HepG2 (cell line): ENCODE measurements around the gene SAMD14. TPM values are rescaled to one million over a fixed set of nuclear protein-coding genes. Genes with fewer than 3 reads are reported as not detected.

Source experiments
- ATAD3A ChIP-seq: sonication (generic); formaldehyde crosslinking; IDR thresholded peaks from 2 replicates; pipeline ENCODE4 v1.4.0; 2020; ENCODE audit warnings: missing genetic modification reagents
- ATF7 ChIP-seq, 2 experiments: fragments of 450-650 bp in 1 of 2; sonication (generic) in 1 of 2; formaldehyde crosslinking in 1 of 2; IDR thresholded peaks; 2 replicates each; pipeline versions ENCODE4 v1.4.0 to v1.6.1; 2016 to 2020; ENCODE audit warnings: antibody characterized with exemption in 1 of 2, mild to moderate bottlenecking in 1 of 2, missing genetic modification reagents in 1 of 2
- ELF3 ChIP-seq: IDR thresholded peaks from 2 replicates; pipeline ENCODE4 v1.6.1; 2016; ENCODE audit warnings: missing genetic modification reagents, missing compliant biosample characterization
- ETV5 ChIP-seq: IDR thresholded peaks from 2 replicates; pipeline ENCODE4 v1.6.1; 2018; ENCODE audit warnings: missing biosample characterization, missing genetic modification reagents, inconsistent platforms, borderline replicate concordance
- GATA4 ChIP-seq: sonication (generic); IDR thresholded peaks from 2 replicates; pipeline ENCODE4 v1.6.1; 2016; ENCODE audit warnings: antibody characterized with exemption, low read depth, borderline replicate concordance
- KLF11 ChIP-seq: IDR thresholded peaks from 2 replicates; pipeline ENCODE4 v1.6.1; 2016; ENCODE audit warnings: missing compliant biosample characterization
- KLF12 ChIP-seq: sonication (generic); formaldehyde crosslinking; IDR thresholded peaks from 2 replicates; pipeline ENCODE4 v1.4.0; 2020; ENCODE audit warnings: missing genetic modification reagents, borderline replicate concordance
- MTA3 ChIP-seq: sonication (generic); formaldehyde crosslinking; IDR thresholded peaks from 2 replicates; pipeline ENCODE4 v1.4.0; 2020; ENCODE audit warnings: missing genetic modification reagents
- MTF2 ChIP-seq: sonication (generic); formaldehyde crosslinking; IDR thresholded peaks from 2 replicates; pipeline ENCODE4 v1.5.0; 2020; ENCODE audit warnings: missing genetic modification reagents, borderline replicate concordance
- NBN ChIP-seq: fragments of 450-650 bp; conservative IDR thresholded peaks from 2 replicates; pipeline ENCODE4 v1.6.1; 2017
- NFIC ChIP-seq: IDR thresholded peaks from 2 replicates; pipeline ENCODE4 v1.6.1; 2012; ENCODE audit warnings: mild to moderate bottlenecking, low read length, inconsistent platforms
- PPARG ChIP-seq: conservative IDR thresholded peaks from 2 replicates; pipeline ENCODE4 v1.6.1; 2016; ENCODE audit warnings: missing biosample characterization, missing genetic modification reagents
- SMARCC2 ChIP-seq: fragments of 450-650 bp; IDR thresholded peaks from 2 replicates; pipeline ENCODE4 v1.6.1; 2017; ENCODE audit warnings: antibody characterized with exemption, mild to moderate bottlenecking
- SP4 ChIP-seq: sonication (generic); formaldehyde crosslinking; IDR thresholded peaks from 2 replicates; pipeline ENCODE4 v1.8.1; 2023; ENCODE audit warnings: mild to moderate bottlenecking, missing genetic modification reagents
- STAG1 ChIP-seq: sonication (generic); formaldehyde crosslinking; IDR thresholded peaks from 2 replicates; pipeline ENCODE4 v1.4.0; 2020; ENCODE audit warnings: missing genetic modification reagents
- TMF1 ChIP-seq: sonication (generic); formaldehyde crosslinking; IDR thresholded peaks from 2 replicates; pipeline ENCODE4 v1.8.1; 2022; ENCODE audit warnings: low read depth, missing genetic modification reagents
- TRIM24 ChIP-seq: sonication (generic); formaldehyde crosslinking; IDR thresholded peaks from 2 replicates; pipeline ENCODE4 v1.8.0; 2022; ENCODE audit warnings: mild to moderate bottlenecking, missing genetic modification reagents
- ZKSCAN5 ChIP-seq: sonication (generic); formaldehyde crosslinking; IDR thresholded peaks from 2 replicates; pipeline ENCODE4 v1.5.1; 2020; ENCODE audit warnings: mild to moderate bottlenecking, missing genetic modification reagents
- ZNF17 ChIP-seq: sonication (generic); formaldehyde crosslinking; IDR thresholded peaks from 2 replicates; pipeline ENCODE4 v1.5.0; 2020; ENCODE audit warnings: mild to moderate bottlenecking, missing genetic modification reagents
- ZNF333 ChIP-seq: sonication (generic); formaldehyde crosslinking; IDR thresholded peaks from 2 replicates; pipeline ENCODE4 v1.4.0; 2020; ENCODE audit warnings: mild to moderate bottlenecking, missing genetic modification reagents, borderline replicate concordance
- ZNF382 ChIP-seq: sonication (generic); formaldehyde crosslinking; IDR thresholded peaks from 2 replicates; pipeline ENCODE4 v1.5.0; 2020; ENCODE audit warnings: missing genetic modification reagents, mild to moderate bottlenecking, borderline replicate concordance
- ZNF564 ChIP-seq: sonication (generic); formaldehyde crosslinking; IDR thresholded peaks from 2 replicates; pipeline ENCODE4 v1.8.1; 2023; ENCODE audit warnings: mild to moderate bottlenecking, missing genetic modification reagents
- ZNF607 ChIP-seq: sonication (generic); formaldehyde crosslinking; IDR thresholded peaks from 2 replicates; pipeline ENCODE4 v1.5.1; 2020; ENCODE audit warnings: missing genetic modification reagents, mild to moderate bottlenecking, borderline replicate concordance
- ZNF619 ChIP-seq: sonication (generic); formaldehyde crosslinking; IDR thresholded peaks from 2 replicates; pipeline ENCODE4 v1.4.0; 2020; ENCODE audit warnings: mild to moderate bottlenecking, missing genetic modification reagents
- ZNF672 ChIP-seq: sonication (generic); formaldehyde crosslinking; IDR thresholded peaks from 2 replicates; pipeline ENCODE4 v1.8.1; 2022; ENCODE audit warnings: missing genetic modification reagents
- ZSCAN29 ChIP-seq: sonication (generic); formaldehyde crosslinking; conservative IDR thresholded peaks from 2 replicates; pipeline ENCODE4 v1.4.0; 2020; ENCODE audit warnings: mild to moderate bottlenecking, missing genetic modification reagents
- polyA plus RNA-seq, 8 experiments: library from polyadenylated mRNA; depleted of rRNA in 3 of 8; stranded (reverse) in 7 of 8; unstranded in 1 of 8; fragments of >200 nt; fragmentation: Illumina TruSeq in 4 of 8; extraction: Trizol in 4 of 8; gene quantifications; 2 replicates each; pipeline versions ENCODE4 v1.2.1 to v1.2.3, GENCODE V29; 2011 to 2016; ENCODE audit warnings: low read depth in 4 of 8, missing spikeins in 1 of 8, mixed read lengths in 1 of 8; ENCODE audit not compliant: insufficient read depth in 1 of 8
- total RNA-seq, 5 experiments: library from RNA; depleted of rRNA; stranded (reverse); fragments of >200 nt; fragmentation: Illumina TruSeq; extraction: Trizol; gene quantifications; 2 replicates each; pipeline ENCODE4 v1.2.3, GENCODE V29; 2016; ENCODE audit warnings: low read depth in 1 of 5
- TF ChIP-seq, protein P1 (sequence below): sonication (generic); formaldehyde crosslinking; IDR thresholded peaks from 2 replicates; pipeline ENCODE4 v1.4.0; 2020; ENCODE audit warnings: missing genetic modification reagents
- TF ChIP-seq, protein P2 (sequence below): sonication (generic); formaldehyde crosslinking; IDR thresholded peaks from 2 replicates; pipeline ENCODE4 v1.5.1; 2020; ENCODE audit warnings: mild to moderate bottlenecking, missing genetic modification reagents

The SAMD14 gene
- total and polyA plus RNA-seq, 2 of the 13 experiments (the other 11 are each of a cell fraction or from before 2014, with no cell fraction given): 0.07 to 0.22 TPM

DNA sequence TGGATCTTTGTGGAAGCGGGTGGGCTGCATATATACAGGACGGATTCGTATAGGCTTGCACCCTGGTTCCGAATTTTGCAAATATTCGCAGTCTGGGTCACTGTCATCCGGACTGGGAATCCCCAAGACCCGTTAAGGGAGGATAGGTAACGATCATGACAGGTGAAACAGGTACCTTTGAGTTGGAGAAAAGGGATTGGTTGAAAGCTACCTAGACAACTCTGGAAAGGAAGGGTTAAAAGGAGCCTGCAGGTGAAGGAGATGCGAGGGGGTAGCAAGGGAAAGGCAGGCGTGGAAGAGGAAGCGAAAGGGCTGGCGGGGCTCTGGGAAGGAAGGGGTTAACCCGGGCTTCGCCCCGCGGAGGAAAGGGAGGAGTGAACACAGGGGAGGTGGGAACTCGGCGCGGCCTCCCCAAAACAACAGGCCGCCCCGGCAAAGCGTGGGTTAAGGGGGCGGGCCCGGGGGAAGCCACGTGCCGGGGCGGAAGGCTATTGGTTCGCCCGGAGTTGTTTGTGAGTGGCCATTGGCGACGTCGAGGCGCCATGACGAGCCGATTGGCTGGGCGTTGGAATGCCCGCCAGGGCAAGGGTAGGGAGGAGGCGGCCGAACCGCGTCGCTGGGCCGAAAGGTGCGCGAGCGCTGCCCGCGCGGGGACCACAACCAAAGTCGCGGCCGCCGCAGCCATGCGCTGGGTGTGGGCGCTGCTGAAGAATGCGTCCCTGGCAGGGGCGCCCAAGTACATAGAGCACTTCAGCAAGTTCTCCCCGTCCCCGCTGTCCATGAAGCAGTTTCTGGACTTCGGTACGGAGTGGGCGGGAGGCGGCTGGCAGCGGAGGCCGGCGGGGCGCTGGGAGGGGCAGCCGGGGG lies 35.0 kb downstream of the SAMD14 start, which contains the start of gene PDK2 (continued):
- peak; percentile 23; the same call in 1 of the 2 replicates for TF ChIP-seq ZNF619 (CRISPR knock-in tag)
- TF ChIP-seq SP4 (CRISPR knock-in tag): peak; percentile 98
- TF ChIP-seq KLF11: peak; percentile 92
- no peak for TF ChIP-seq STAG1 (CRISPR knock-in tag)
- TF ChIP-seq, protein P1, sequence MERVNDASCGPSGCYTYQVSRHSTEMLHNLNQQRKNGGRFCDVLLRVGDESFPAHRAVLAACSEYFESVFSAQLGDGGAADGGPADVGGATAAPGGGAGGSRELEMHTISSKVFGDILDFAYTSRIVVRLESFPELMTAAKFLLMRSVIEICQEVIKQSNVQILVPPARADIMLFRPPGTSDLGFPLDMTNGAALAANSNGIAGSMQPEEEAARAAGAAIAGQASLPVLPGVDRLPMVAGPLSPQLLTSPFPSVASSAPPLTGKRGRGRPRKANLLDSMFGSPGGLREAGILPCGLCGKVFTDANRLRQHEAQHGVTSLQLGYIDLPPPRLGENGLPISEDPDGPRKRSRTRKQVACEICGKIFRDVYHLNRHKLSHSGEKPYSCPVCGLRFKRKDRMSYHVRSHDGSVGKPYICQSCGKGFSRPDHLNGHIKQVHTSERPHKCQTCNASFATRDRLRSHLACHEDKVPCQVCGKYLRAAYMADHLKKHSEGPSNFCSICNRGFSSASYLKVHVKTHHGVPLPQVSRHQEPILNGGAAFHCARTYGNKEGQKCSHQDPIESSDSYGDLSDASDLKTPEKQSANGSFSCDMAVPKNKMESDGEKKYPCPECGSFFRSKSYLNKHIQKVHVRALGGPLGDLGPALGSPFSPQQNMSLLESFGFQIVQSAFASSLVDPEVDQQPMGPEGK (CRISPR knock-in tag): peak; percentile 65
- no peak for TF ChIP-seq NBN
- TF ChIP-seq ZNF607 (CRISPR knock-in tag): peak; percentile 95
- TF ChIP-seq ZNF382 (CRISPR knock-in tag): no peak
- TF ChIP-seq ZNF17 (CRISPR knock-in tag): no peak
- TF ChIP-seq KLF12 (CRISPR knock-in tag): no peak
- peak; percentile 67; the same call in 1 of the 2 replicates for TF ChIP-seq ELF3 (CRISPR knock-in tag)
- TF ChIP-seq MTF2 (CRISPR knock-in tag): peak; percentile 91; the same call in 1 of the 2 replicates
- TF ChIP-seq GATA4: no peak
- no peak; the same call in 1 of the 2 replicates for TF ChIP-seq ETV5 (CRISPR knock-in tag)
- peak; percentile 81 for TF ChIP-seq PPARG (CRISPR knock-in tag)
- TF ChIP-seq ZNF564 (CRISPR knock-in tag): peak; percentile 79; the same call in 1 of the 2 replicates
- TF ChIP-seq ATF7 (IDR thresholded peaks at IDR 0.05): no peak
- TF ChIP-seq ATF7 (CRISPR knock-in tag; IDR thresholded peaks at IDR 0.05): no peak
- no peak; the same call in 1 of the 2 replicates for TF ChIP-seq ZNF333 (CRISPR knock-in tag)
- TF ChIP-seq MTA3: no peak
- TF ChIP-seq, protein P2, sequence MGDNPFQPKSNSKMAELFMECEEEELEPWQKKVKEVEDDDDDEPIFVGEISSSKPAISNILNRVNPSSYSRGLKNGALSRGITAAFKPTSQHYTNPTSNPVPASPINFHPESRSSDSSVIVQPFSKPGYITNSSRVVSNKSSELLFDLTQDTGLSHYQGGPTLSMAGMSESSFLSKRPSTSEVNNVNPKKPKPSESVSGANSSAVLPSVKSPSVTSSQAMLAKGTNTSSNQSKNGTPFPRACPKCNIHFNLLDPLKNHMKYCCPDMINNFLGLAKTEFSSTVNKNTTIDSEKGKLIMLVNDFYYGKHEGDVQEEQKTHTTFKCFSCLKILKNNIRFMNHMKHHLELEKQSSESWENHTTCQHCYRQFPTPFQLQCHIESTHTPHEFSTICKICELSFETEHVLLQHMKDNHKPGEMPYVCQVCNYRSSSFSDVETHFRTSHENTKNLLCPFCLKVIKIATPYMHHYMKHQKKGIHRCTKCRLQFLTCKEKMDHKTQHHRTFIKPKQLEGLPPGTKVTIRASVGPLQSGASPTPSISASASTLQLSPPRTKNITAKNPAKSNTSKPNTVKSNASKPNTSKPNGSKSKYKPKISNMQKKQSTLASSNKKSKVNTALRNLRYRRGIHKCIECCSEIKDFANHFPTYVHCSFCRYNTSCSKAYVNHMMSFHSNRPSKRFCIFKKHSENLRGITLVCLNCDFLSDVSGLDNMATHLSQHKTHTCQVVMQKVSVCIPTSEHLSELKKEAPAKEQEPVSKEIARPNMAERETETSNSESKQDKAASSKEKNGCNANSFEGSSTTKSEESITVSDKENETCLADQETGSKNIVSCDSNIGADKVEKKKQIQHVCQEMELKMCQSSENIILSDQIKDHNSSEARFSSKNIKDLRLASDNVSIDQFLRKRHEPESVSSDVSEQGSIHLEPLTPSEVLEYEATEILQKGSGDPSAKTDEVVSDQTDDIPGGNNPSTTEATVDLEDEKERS (CRISPR knock-in tag): peak; percentile 80; the same call in 1 of the 2 replicates
- no peak for TF ChIP-seq TRIM24 (CRISPR knock-in tag)
- TF ChIP-seq ZKSCAN5 (CRISPR knock-in tag): no peak
- TF ChIP-seq TMF1 (CRISPR knock-in tag): no peak
- no peak for TF ChIP-seq ATAD3A
- TF ChIP-seq ZNF672 (CRISPR knock-in tag): no peak
- no peak for TF ChIP-seq NFIC
- no peak for TF ChIP-seq SMARCC2
- peak; percentile 90 for TF ChIP-seq ZSCAN29 (CRISPR knock-in tag)
